GM21825 (cell line): Measurements from ENCODE around the gene PLA2G15.

Source experiments
- ATAC-seq: cut with Tn5 transposase; IDR thresholded peaks from one replicate; pipeline ENCODE4 v1.9.1; 2021; ENCODE audit warnings: mild to moderate bottlenecking, moderate library complexity; ENCODE audit not compliant: unreplicated experiment

The PLA2G15 gene

GRCh38 chr16:68296693-68297092 lies 51.5 kb downstream of the PLA2G15 start:
- ATAC-seq: no peak

GRCh38 chr16:68297908-68298307 lies 52.7 kb downstream of the PLA2G15 start:
- ATAC-seq: no peak

- ATAC-seq: no peak
Observed at GRCh38 chr16:68298312-68298711, 53.1 kb downstream of the PLA2G15 start.

GRCh38 chr16:68298907-68299561 lies 53.9 kb downstream of the PLA2G15 start:
- no peak for ATAC-seq

GRCh38 chr16:68299571-68300453 lies 54.6 kb downstream of the PLA2G15 start:
- ATAC-seq: no peak

- no peak for ATAC-seq
Observed at GRCh38 chr16:68300734-68301459, 55.7 kb downstream of the PLA2G15 start.

- ATAC-seq: no peak
Observed at GRCh38 chr16:68306633-68307032, 61.5 kb downstream of the PLA2G15 start.

GRCh38 chr16:68309799-68310198 lies 64.6 kb downstream of the PLA2G15 start:
- ATAC-seq: no peak

GRCh38 chr16:68310437-68310773 lies 65.2 kb downstream of the PLA2G15 start:
- no peak for ATAC-seq
